HTR-8/SVneo (cell line): Measurements from ENCODE around the gene SLC19A1.

Experiments
- DNase-seq: peaks from one replicate; pipeline ENCODE4 v3.0.0; 2011; ENCODE audit warnings: low spot score, mixed read lengths; ENCODE audit not compliant: insufficient read length
- FAIRE-seq: peaks from 2 replicates; lab custom pipeline; 2011; peaks lifted over from hg19 to GRCh38; lab: Jason Lieb, UNC

SLC19A1 gene

GRCh38 chr21:45542242-45542666, at the start of gene SLC19A1:
TSS of gene SLC19A1 (minus strand) at chr21:45542440. CDS start at chr21:45537959, 4,481 bp downstream.
- peak; percentile 84 for DNase-seq
- peak; percentile 84 for FAIRE-seq

DNA sequence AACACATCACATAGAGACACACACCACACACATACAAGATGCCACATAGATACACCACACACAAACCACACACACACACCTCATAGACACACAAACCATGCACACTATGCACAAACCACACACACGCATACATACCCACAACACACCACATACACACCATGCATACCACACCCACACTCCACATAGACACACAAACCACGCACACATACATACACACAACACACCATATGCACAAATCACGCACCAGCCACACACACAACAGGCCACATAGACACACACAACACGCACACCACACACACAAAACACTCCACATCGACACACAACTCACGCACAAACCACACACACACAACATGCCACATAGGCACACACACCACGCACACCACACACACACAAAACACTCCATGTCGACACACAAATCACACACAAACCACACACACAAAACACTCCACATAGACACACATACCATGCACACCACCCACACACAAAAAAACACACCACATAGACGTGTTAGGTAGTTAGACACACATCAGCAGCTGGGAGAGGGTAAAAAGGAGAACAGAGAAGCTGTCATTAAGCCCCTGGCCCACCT, 49.5 kb upstream of the SLC19A1 start:
- FAIRE-seq (peak; percentile 97), DNase-seq (no peak)

DNA sequence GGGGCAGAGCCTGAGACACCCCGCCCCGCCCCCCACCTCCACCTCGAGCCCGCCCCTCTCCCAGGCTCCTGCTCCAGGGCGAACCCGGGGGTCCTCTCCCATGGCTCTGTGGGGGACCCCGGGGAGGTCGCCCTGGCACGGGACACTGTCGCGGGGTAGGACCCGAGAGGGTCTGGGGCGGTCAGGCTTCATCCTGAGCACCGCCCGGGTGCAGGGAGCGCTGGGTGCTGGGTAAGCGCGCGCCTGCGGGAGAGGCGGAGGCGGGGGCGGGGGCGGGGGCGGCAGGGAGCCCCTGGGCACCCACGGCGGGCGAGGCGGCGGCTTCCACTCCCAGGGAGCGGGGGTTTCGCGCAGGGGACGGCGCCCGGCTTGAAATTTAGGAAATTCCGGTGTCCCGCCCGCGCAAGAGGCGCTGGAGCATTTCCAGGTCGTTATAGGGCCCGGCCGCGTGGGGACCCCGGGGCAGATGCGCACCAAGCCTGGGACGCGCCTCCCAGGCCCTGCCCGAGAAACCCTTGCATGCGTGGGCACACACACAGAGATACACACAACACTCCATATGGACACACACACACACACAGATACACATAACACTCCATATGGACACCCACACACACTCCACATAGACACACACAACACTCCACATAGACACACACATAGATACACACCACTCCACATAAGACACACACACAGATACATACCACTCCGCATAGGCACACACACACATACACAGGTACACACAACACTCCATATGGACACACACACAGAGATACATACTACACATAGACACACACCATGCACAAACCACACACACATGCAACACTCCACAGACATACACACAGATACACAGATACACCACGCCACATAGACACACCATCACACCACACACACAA, 48.7 kb upstream of the SLC19A1 start:
- FAIRE-seq (no peak), DNase-seq (no peak)

GRCh38 chr21:45590246-45590725, 48.0 kb upstream of the SLC19A1 start:
- no peak for FAIRE-seq
- DNase-seq: peak; percentile 56

- FAIRE-seq: no peak
- no peak for DNase-seq
Observed at GRCh38 chr21:45589686-45590245, 47.5 kb upstream of the SLC19A1 start.

- no peak for FAIRE-seq
Observed at GRCh38 chr21:45588871-45589491, 46.7 kb upstream of the SLC19A1 start.

GRCh38 chr21:45588086-45588825, 46.0 kb upstream of the SLC19A1 start:
- FAIRE-seq (no peak), DNase-seq (no peak)

More at GRCh38 chr21:45588871-45589491, 46.7 kb upstream of the SLC19A1 start:
- no peak for DNase-seq

- DNase-seq (no peak), FAIRE-seq (no peak)
Observed at GRCh38 chr21:45586289-45586858, 44.1 kb upstream of the SLC19A1 start.

- DNase-seq (no peak), FAIRE-seq (no peak)
Observed at GRCh38 chr21:45584786-45585185, 42.5 kb upstream of the SLC19A1 start.

GRCh38 chr21:45583831-45584509, 41.7 kb upstream of the SLC19A1 start:
- no peak for DNase-seq
- FAIRE-seq: no peak

GRCh38 chr21:45582128-45582527, 39.9 kb upstream of the SLC19A1 start:
- FAIRE-seq (no peak), DNase-seq (no peak)

GRCh38 chr21:45581322-45581712, 39.1 kb upstream of the SLC19A1 start:
- DNase-seq: no peak
- FAIRE-seq: no peak

DNA sequence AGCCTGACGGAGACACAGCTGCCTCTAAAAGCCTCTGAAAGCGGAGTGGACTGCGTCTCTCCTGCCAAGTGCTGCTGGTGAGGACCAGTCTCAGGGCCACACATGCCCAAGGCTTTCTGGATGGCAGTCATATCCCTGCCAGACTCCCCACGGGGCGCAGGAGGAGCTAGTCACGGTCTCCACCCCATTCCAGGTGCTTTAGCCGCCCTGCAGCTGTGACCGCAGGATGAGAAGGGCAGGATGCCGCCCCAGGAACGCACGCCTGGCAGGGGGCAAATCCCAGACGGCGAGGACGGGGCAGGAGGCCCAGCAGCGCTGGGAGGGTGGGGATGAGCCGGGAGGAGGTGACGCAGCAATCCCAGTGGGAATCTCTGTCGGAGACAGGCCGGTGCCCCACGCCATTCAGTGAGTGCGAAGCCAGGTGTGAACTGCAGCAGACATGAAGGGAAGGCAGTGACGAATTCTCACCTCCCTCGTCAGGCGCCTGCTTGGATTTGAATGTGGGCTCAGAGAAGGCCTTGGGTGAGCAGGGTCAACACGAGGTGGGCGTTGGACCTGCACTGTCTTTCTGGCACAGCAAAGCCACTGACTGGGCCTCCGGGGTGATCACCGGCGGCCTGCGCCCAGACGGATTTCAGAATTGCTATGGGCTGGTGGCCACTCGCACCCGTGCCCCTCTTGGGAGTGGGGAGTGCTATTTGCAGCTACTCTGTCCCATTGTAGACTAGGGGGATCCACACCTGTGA, 38.5 kb upstream of the SLC19A1 start:
- DNase-seq: no peak
- FAIRE-seq: no peak

DNA sequence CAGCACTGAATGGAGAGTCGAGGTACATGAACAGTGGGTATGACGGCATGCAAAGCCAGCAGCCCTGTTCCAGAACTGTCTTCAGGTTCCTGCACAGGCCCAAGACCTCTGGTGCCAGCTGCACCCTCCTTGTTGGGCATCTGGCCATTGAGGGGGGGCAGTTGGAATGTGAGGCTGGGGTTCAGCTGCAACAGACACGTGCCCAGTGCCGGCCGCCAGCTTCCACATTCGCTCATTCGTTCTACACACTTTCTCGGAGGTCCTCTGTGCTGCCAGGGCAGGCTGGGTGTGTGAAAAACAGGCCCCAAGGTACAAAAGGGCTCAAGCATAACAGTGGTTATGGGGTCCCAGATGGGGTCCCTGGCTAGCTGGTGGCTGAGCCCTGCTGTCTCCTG, 37.9 kb upstream of the SLC19A1 start:
- FAIRE-seq (no peak), DNase-seq (no peak)

DNA sequence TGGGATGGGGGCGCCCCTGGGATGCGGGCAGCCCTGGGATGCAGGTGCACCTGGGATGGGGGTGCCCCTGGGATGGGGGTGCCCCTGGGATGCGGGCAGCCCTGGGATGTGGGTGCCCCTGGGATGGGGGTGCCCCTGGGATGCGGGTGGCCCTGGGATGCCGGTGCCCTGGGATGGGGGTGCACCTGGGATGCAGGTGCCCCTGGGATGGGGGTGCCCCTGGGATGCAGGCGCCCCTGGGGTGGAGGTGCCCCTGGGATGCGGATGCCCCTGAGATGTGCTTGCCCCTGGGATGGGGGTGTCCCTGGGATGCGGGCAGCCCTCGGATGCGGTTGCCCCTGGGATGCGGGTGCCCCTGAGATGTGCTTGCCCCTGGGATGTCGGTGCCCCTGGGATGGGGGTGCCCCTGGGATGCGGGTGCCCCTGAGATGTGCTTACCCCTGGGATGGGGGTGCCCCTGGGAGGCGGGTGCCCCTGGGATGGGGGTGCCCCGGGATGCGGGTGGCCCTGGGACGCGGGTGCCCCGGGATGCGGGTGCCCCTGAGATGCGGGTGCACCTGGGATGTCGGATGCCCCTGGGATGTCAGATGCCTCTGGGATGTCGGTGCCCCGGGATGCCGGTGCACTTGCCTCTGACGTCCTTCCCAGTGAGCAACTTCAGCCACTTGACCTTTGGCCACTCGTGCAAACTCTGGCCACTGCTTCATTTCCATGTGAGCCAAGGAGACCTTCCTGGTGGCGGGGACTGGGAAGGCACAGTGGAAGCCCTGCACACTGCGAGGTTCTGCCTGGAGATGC, 37.3 kb upstream of the SLC19A1 start:
- FAIRE-seq (no peak), DNase-seq (no peak)

GRCh38 chr21:45578811-45579381, 36.7 kb upstream of the SLC19A1 start:
- DNase-seq: no peak
- no peak for FAIRE-seq

GRCh38 chr21:45578176-45578801, 36.0 kb upstream of the SLC19A1 start:
- no peak for FAIRE-seq

More at GRCh38 chr21:45578176-45578801, 36.0 kb upstream of the SLC19A1 start:
- DNase-seq: no peak
